Endothelial cell (in vitro differentiated cells): ENCODE data around the gene GIPC2. TPM values are rescaled to one million over a fixed set of nuclear protein-coding genes. Genes with fewer than 3 reads are reported as not detected.

Experiments
- DNase-seq: peaks from one replicate; pipeline ENCODE4 v3.0.0; 2021; ENCODE audit warnings: low spot score
- H3K27ac Mint-ChIP-seq: one replicate; pipeline ENCODE4 v1.8.0; 2021; ENCODE audit warnings: mixed read lengths, inconsistent platforms; ENCODE audit not compliant: unreplicated experiment
- H3K27me3 Mint-ChIP-seq: one replicate; pipeline ENCODE4 v1.8.0; 2021; ENCODE audit warnings: mild to moderate bottlenecking, moderate library complexity, mixed read lengths, inconsistent platforms; ENCODE audit not compliant: unreplicated experiment
- H3K36me3 Mint-ChIP-seq: one replicate; pipeline ENCODE4 v1.8.0; 2021; ENCODE audit warnings: mild to moderate bottlenecking, low read depth, mixed read lengths, inconsistent platforms; ENCODE audit not compliant: unreplicated experiment
- H3K4me1 Mint-ChIP-seq: one replicate; pipeline ENCODE4 v1.8.0; 2021; ENCODE audit warnings: mild to moderate bottlenecking, mixed read lengths, inconsistent platforms; ENCODE audit not compliant: unreplicated experiment
- H3K4me3 Mint-ChIP-seq: one replicate; pipeline ENCODE4 v1.8.0; 2021; ENCODE audit warnings: mild to moderate bottlenecking, mixed read lengths, inconsistent platforms; ENCODE audit not compliant: unreplicated experiment
- H3K9me3 Mint-ChIP-seq: one replicate; pipeline ENCODE4 v1.8.0; 2021; ENCODE audit warnings: mixed read lengths, inconsistent platforms; ENCODE audit not compliant: unreplicated experiment
- CTCF ChIP-seq: fragments of 200-600 bp; sonication (generic); IDR thresholded peaks from one replicate; pipeline ENCODE4 v1.5.0; 2021; ENCODE audit warnings: antibody characterized with exemption; ENCODE audit not compliant: unreplicated experiment
- total RNA-seq: library from RNA; stranded (reverse); fragmentation: NEBNext Ultra II Directional; extraction: Animal tissue kit (Norgen Biotek cat#: 25700); gene quantifications from one replicate; pipeline ENCODE4 v1.2.1, GENCODE V29; 2021; ENCODE audit not compliant: unreplicated experiment

The GIPC2 gene
- total RNA-seq, 1 donor from 2014 or later, result 2.9 TPM

GRCh38 chr1:78184460-78185072 lies 138.8 kb downstream of the GIPC2 start:
- no peaks in the 10 kb centered on the region for H3K9me3 Mint-ChIP-seq
- no peak for DNase-seq
- no peaks in the 10 kb centered on the region for H3K4me1 Mint-ChIP-seq
- H3K4me3 Mint-ChIP-seq, result no peak overlapping the region
- no peaks in the 10 kb centered on the region for H3K36me3 Mint-ChIP-seq
- TF ChIP-seq CTCF, result no peak
- H3K27me3 Mint-ChIP-seq, result peaks cover 1% of the 10 kb centered on the region
- no peak overlapping the region for H3K27ac Mint-ChIP-seq

Other genes with a start within 250 kb of the GIPC2 start
- gene NEXN, start 157.3 kb upstream of the GIPC2 start, total RNA-seq, result 2.4 TPM
- gene FUBP1, start 66.9 kb upstream of the GIPC2 start, total RNA-seq, result 148 TPM
- gene DNAJB4, start 41.0 kb upstream of the GIPC2 start, total RNA-seq, result 22.1 TPM